Measurements from ENCODE around the gene ILF3.
A peak's percentile ranks its signal among the peaks of the same experiment; 100 is the strongest.

Gene ILF3

GRCh38 chr19:10678813-10679212, 24.7 kb downstream of the ILF3 start:
- DNase-seq, result no peak

DNA sequence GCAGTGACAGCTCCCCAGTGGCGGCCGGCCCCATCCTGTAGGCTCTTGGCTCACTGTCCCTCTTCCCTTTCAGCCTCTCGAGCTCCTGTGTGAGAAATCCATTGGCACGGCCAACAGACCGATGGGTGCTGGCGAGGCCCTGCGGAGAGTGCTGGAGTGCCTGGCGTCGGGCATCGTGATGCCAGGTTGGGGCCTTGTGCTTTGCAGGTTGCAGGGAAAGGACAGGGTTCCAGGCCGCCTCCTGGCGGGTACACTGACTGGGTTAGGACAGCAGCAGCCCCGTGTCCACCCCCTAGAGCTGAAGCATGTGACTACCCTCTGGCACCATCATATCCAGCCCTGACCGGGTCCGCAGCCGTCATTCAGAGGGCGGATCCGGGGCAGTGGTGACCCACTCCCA, 25.6 kb downstream of the ILF3 start:
- no peak for DNase-seq

GRCh38 chr19:10680545-10681135, 26.5 kb downstream of the ILF3 start:
- DNase-seq, result no peak

GRCh38 chr19:10681658-10682057, 27.5 kb downstream of the ILF3 start:
- DNase-seq, result no peak

- no peak for DNase-seq
Measured at GRCh38 chr19:10682397-10683063, 28.4 kb downstream of the ILF3 start.

DNA sequence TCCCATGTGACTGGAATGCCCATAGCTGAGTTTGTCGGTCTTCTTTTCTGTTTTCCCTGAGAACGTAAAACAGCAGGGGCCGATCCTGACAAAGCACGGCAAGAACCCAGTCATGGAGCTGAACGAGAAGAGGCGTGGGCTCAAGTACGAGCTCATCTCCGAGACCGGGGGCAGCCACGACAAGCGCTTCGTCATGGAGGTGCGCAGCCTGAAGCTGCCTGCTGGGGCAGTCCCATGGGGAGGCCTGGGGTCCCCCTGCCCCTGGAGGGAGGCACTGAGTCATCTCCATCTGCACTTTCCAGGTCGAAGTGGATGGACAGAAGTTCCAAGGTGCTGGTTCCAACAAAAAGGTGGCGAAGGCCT, 28.9 kb downstream of the ILF3 start:
- DNase-seq, result no peak

GRCh38 chr19:10683582-10683981, 29.4 kb downstream of the ILF3 start:
- DNase-seq, result no peak

DNA sequence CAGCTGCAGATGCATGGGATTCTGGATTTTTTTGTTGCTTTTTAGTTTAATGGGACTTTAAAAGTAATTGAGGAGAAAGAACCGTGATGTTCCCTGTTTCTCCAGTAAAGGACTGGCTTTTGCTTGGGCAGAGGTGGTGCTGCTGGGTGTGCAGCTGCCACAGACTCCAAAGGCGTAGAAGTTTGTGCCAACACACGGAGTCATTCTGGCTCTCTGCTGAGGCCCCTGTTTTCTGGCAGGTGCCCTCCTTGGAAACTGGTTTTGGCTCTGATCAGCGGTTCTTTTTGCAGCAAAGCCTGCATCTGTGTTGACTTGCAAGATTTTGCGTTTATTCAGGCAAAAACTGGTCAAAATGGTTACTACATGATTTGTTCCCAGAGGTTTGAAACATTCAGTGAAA, 31.1 kb downstream of the ILF3 start:
- DNase-seq, result no peak

DNA sequence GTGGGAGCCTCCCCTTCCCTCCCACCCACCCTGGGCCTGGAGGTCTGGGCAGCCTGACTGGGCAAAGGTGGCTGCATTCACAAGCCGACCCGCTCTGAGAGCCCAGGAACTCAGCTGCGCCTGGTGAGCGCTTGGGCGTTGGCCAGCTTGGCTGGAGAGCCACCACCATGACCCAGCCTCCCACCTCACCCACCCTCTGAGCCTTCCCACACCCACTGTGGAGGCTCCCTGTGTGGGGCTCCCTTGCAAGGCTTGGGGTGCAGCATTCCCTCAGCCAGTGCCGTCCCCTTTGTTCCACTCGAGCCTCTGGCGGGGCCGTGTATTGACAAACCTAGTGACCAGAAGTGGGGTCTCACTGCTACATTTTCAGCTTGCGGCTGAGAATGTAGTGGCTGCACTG, 32.0 kb downstream of the ILF3 start:
- DNase-seq, result no peak

DNA sequence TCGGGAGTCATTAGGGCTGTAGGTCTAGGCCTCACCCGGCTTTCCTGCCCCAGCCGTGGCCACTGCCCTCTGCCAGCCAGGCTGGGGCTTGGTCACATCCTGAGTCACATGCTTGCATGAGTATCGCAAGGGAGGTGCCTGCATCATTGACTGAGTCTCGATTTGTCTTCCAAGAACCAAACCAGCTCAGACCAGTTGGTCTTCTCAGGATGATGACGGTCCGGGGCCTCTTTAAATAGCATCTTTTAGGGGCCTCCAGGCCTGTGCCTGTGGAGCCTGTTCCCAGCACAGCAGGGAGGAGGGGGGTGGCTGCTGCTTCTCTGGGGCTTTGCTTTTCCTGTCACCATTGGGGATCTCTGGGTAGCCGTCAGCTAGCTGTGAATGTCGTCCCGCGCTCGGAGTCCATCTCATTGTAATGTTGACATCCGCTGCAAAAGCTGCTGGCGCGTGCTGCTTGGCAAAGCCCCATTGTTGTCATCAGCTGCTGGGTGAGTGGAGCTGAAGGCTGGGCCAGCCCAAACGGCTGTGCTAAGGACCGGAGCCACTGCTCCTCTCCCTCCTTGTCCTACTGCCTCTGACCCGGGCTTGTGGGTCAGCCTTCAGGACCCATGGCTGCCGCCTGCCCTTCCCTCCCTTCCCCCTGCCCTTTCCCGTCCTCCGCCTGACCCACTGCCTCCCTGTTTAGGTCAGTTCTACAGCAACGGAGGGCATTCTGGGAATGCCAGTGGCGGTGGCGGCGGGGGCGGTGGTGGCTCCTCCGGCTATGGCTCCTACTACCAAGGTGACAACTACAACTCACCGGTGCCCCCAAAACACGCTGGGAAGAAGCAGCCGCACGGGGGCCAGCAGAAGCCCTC, 32.7 kb downstream of the ILF3 start:
- DNase-seq, result no peak

- DNase-seq, result no peak
Measured at GRCh38 chr19:10687518-10688288, 33.6 kb downstream of the ILF3 start.

GRCh38 chr19:10688545-10689280, 34.6 kb downstream of the ILF3 start:
- DNase-seq, result no peak

DNA sequence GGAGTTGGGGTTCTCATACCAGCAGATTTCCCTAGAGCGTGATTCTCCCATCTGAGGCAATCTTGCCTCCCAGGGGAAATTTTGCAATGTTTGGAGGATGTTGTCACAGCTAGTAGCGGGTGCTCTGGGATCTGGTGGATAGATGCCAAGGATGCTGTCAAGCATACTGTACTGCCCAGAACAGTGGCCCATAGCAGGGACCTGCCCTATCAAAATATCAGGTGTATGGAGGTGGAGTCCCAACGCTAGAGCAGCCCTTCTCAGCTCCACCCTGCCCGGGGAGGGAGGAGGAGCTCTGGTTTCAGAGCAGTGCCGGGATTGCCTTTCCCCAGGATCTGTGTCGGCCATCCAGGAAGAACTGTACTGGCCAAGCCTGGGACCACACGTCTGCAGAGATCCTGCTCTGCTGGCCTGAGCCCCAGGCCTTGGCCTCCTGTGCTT, 36.2 kb downstream of the ILF3 start:
- no peak for DNase-seq

- no peak for DNase-seq
Measured at GRCh38 chr19:10691178-10691881, 37.2 kb downstream of the ILF3 start.

GRCh38 chr19:10691883-10692282, 37.7 kb downstream of the ILF3 start:
- no peak for DNase-seq

- DNase-seq, result no peak
Measured at GRCh38 chr19:10692673-10693264, 38.6 kb downstream of the ILF3 start.

- no peak for DNase-seq
Measured at GRCh38 chr19:10694706-10695307, 40.7 kb downstream of the ILF3 start.

DNA sequence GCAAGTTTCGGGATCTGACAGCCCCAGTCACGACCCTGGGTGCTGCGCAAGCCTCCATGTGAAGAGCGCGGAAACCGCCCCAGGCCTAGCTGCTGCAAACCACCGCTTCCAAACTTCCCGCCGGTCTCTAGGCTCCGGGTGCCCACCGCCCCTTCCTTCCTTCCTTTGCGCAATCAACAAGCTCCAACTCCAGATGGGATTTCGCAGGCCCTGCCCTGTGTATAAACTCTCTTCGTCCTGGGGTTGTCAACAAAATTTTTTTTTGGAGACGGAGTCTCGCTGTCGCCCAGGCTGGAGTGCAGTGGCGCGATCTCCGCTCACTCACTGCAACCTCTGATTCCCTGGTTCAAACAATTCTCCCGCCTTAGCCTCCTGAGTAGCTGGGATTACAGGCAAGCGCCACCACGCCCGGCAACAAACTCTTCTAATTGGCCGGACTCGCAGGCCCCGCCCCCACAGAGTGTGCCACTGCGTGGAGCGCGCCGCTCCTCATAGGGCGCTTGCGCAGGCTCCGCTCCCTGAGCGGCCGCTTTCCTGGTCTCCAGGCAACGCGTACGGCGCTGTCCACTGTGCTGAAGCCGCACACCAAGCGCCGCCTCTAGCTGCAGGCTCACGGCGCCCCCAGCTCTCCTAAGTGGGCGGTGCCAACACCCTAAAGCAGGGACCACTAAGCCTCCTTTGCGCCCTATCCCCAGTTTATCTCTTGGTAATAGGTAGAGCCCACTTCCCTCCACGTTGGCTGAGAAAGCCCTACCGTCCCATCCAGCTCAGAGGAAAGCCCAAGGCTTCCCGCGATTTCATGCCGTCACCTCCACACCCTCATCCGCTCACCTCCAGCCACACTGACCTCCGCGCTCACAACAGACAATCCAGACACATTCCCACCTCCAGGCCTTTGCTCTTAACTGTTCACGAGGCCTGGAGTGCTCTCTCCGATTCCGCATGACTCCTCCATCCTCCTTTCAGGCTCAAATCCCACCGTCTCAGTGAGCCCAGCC, 41.6 kb downstream of the ILF3 start:
- DNase-seq, result no peak

GRCh38 chr19:10699650-10700335, 45.6 kb downstream of the ILF3 start:
- DNase-seq, result peak; percentile 75 to 77

Data from AML-193 (cell line).